ENCODE measurements around the gene C1orf21.

The C1orf21 gene

DNA sequence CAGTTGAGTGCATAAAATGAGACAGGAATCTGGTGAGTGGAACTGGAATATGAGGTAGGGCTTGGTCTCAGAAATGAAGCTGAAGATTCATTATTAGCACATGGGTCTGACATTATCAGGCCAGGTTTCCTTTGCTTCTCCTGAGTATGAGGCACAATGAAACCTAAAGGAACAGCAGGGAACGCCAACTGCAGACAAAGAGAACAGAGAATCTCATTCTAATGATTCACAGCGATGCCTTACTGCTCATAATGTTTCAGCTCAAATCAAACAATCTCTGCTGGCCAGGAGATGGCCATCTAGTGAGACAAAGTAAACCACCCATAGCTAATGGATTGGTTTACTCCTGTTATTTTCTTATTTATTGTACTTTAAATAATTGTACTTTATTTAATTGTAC, 133.5 kb downstream of the C1orf21 start:
- no peak for DNase-seq

DNA sequence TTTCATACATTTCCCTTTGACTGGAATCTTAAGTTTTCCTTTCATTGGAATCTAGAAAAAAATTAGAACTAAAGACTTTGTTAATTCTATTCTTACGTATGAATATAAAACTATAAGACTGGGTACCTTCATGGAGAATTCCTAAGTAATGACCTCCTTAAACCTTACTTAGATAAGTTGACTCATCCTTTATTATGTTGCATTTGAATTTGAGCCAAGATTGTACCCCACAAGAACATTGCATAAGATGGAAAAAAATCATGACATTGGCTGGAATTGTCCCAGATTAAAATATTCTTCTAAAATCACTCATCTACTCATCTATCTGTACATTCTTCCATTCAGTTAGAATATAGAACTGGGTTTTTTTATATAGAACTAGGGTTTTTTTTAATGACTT, 137.4 kb downstream of the C1orf21 start:
- no peak for DNase-seq

- no peak for DNase-seq
These were observed 140.6 kb downstream of the C1orf21 start for GRCh38 chr1:184527402-184527801.

GRCh38 chr1:184530226-184530625, 143.4 kb downstream of the C1orf21 start:
- no peak for DNase-seq

- no peak for DNase-seq
These were observed 144.5 kb downstream of the C1orf21 start for GRCh38 chr1:184531296-184531695.

- no peak for DNase-seq
These were observed 145.4 kb downstream of the C1orf21 start for GRCh38 chr1:184532199-184532598.

DNA sequence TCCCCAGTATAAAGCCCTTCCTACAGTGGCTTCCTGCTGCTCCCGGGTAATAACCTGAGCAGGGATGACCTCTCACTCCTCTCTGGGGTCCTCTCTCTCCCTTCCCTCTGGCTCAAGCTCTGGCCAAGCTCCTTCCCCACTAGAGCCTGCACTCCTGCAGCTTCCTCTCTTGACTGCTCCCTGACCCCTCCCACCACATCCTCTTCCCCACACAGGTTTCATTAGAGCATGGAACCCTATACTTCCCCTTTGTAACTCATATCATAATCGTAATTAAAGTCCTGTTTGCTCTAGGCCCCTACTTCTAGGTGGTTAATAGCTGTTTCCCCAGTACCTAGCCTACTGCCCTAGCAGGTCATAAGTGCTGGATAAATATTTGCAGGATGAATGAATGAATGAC, 146.2 kb downstream of the C1orf21 start:
- DNase-seq: peak; percentile 20

GRCh38 chr1:184533915-184534314, 147.1 kb downstream of the C1orf21 start:
- DNase-seq: no peak

DNA sequence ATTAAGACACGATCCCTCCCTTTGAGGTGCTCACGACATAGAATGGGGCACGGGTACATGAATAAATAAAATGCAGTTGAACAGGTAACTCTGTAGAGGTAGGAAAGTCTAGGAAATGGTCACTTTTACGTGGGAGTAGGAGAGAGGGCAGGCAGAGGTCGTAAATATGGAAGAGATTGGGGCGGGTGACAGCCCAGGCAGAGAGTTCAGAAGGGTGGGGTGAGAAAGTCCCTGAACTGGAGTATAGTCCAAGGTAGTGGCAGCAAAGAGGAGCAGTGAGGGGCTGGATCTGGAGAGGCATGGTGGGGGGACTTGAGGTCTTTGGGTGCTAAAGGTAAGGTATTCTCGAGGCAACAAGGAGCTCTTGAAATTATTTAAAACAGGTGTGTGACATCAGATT, 147.9 kb downstream of the C1orf21 start:
- DNase-seq: no peak

DNA sequence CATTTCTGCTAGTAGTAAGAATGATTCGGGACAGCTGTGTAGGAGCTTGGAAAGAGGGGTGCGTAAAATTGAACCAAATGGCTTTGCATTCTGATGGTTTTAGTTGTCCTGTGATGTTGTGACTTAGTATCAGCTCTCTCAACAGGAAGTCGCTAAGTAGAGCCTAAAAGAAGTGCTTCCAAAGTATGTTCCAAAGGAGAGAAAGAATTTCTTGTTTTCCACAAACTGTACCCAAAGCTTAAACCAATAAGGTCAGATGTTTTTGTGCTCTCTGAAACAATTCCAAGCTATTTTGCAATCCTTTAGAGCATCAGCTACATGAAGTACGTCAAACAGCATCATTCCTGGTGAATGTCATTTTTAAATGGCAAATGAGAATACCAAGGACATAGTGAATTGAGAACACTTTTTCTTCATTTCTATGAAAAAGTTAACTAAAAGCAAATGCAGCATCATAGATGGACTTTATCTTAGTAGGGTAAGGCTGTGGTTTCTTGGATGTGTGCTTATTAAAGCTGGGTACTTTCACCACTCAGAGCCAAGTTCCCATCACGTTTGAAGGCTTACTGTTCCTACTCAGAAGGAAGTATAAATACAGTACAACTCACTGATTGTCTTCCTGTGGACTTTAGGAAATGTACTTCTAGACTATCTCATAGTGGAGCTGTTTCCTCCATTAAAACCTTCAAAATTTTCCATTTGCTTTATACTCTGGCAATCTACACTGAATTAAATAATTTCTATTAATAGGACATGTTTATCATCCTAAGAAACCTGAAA, 148.6 kb downstream of the C1orf21 start:
- no peak for DNase-seq

DNA sequence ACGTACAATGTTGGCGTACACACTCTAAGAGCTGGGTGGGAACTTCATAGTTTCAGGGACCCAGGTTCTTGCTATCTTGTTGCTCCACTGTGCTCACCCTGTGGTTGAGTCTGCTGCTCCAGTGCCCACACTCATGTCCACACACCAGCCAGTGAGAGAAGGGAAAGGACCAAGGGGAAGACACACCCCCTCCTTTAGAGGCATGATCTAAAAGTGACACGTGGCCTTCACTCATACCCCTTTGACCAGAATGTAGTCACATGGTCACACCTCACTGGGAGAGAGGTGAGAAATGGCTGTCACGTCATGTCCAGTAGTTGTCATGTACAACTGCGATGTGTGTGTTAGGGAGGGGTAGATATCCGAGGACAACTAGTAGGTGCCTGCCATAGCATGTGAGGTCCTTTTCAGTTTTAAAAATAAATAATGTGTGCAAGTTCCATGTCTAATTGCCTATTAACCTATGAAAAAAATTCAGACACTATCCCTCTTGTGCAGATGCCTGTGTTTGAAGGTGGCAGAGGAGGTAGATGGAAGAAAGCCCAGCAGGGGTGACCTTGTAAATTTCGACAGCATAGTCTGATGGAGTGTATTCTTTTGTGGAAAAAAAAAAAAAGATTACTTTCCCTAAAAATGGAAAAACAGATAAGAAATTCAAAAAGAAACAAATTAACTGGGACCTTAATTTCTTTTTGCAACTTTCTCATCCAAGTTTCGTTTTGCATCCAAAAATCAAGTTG, 149.6 kb downstream of the C1orf21 start:
- no peak for DNase-seq

DNA sequence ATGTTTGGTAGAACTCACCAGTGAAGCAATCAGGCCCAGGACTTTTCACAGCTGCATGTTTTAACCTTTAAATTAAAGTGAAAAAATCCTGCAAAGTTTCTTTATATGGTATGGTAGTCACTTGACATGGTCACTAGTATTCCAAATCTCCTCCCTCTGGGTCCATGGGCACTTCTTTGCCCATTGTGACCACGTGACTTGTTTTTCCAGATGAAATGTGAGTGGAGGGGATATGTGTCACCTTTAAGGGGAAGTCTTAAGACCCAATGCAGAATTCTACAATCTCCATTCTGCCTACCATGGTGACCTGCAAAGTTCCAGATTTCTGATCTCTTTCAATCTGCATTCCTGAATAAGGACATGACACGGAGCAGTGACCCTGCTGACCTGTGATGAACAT, 152.8 kb downstream of the C1orf21 start:
- no peak for DNase-seq

GRCh38 chr1:184541537-184542152, 154.8 kb downstream of the C1orf21 start:
- no peak for DNase-seq

GRCh38 chr1:184542291-184542690, 155.5 kb downstream of the C1orf21 start:
- no peak for DNase-seq

GRCh38 chr1:184545601-184546000, 158.8 kb downstream of the C1orf21 start:
- DNase-seq: no peak

- no peak for DNase-seq
These were observed 165.6 kb downstream of the C1orf21 start for GRCh38 chr1:184552446-184552845.

- no peak for DNase-seq
These were observed 167.0 kb downstream of the C1orf21 start for GRCh38 chr1:184553845-184554244.

DNA sequence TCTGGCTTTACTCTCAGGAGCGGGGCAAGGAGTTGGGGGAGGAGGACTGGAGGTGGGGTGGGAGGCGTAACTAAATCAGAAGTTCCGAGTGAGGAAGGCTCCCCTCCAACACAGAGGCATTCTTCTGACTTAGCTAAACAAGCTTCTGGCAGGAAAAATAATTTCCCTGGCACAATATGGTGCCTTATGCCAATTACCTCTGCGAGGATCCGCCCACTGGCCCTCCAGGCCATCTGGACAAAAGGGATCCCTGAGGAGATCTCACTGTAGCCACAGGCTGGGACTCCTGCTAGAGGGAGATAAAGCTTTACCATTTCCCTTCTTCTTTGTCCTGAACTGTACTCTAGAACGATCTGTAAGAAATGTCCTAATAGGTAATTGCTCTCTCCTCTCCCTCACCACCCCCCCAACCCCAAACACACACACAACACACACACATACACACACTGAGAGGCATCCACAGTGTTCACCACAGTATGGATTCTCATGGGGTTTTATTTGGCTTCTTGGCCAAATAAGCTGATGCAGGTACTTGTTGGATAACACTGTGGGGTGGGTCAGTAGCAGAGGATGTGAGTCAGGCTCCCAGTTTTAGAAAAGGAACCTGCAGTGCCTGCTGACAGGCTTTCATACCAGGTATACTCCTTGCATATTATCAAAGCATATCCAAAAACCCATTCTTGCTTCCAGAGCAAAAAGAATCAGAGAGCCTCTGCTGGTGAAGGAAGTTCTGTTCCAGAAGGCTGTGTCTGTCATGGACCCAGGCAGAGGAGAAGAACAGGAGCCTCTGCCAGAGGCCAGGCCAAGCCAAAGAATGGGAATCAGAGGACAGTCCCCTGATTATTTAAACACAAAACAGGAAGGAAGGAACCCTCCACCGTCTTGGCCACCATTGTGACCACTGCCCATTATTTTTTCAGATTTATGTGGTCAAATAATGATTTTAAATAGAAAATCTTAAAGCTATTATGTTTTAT, 169.1 kb downstream of the C1orf21 start:
- no peak for DNase-seq

- DNase-seq: no peak
These were observed 169.8 kb downstream of the C1orf21 start for GRCh38 chr1:184556665-184557064.

- no peak for DNase-seq
These were observed 170.9 kb downstream of the C1orf21 start for GRCh38 chr1:184557423-184558347.

- DNase-seq: no peak
These were observed 171.9 kb downstream of the C1orf21 start for GRCh38 chr1:184558691-184559090.
